Colon (tissue), 2 donors: ENCODE measurements around the gene WDR70.
"Not testable (repeated sequence)": the region's sequence is repeated elsewhere in the genome, so short reads cannot be mapped to it uniquely, and the experiment has no call there.

Source experiments
- FAIRE-seq: peaks from 2 replicates; lab custom pipeline; 2012; peaks lifted over from hg19 to GRCh38; lab: Jason Lieb, UNC
- donor health status: control.
- donor health status: control.

WDR70 gene

DNA sequence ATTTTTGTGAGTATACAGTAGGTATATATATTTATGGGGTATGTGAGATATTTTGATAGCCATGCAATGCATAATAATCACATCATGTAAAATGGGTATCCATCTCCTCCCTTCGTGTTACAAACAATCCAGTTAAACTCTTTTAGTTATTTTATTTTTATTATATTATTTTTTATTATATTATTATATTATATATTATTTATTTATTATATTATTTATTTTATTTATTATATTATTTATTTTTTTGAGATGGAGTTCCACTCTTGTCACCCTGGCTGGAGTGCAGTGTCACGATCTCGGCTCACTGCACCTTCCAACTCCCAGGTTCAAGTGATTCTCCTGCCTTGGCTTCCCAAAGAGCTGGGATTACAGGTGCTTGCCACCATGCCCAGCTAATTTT lies 138.6 kb downstream of the WDR70 start:
- FAIRE-seq = no peak

GRCh38 chr5:37518356-37518755 lies 139.2 kb downstream of the WDR70 start:
- not testable (repeated sequence) for FAIRE-seq

- FAIRE-seq = no peak
Measured at GRCh38 chr5:37519304-37519703, 140.2 kb downstream of the WDR70 start.

- no peak for FAIRE-seq
Measured at GRCh38 chr5:37519807-37520206, 140.7 kb downstream of the WDR70 start.

GRCh38 chr5:37520811-37521210 lies 141.7 kb downstream of the WDR70 start:
- FAIRE-seq = peak; percentile 21

GRCh38 chr5:37532976-37533740 lies 154.0 kb downstream of the WDR70 start:
- no peak for FAIRE-seq

- FAIRE-seq = no peak
Measured at GRCh38 chr5:37533851-37534250, 154.7 kb downstream of the WDR70 start.

DNA sequence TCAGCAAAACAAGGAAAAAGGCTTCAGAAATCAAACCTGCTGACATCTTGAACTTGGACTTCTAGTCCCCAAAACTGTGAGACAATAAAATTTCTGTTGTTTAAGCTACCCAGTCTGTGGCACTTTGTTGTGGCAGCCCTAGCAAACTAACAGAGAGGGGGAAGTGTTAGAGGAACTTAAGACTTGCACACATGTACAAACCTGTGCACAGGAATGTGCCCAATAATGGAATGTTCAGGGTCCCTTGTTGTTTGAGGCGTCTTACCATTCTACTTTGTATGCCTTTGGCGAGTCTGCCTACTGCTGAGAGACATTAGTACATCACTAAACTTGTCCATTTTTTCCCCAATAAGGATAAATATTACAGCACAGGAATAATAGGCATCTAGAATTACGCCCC lies 160.3 kb downstream of the WDR70 start:
- FAIRE-seq = no peak

GRCh38 chr5:37543216-37543615 lies 164.1 kb downstream of the WDR70 start:
- FAIRE-seq = no peak

DNA sequence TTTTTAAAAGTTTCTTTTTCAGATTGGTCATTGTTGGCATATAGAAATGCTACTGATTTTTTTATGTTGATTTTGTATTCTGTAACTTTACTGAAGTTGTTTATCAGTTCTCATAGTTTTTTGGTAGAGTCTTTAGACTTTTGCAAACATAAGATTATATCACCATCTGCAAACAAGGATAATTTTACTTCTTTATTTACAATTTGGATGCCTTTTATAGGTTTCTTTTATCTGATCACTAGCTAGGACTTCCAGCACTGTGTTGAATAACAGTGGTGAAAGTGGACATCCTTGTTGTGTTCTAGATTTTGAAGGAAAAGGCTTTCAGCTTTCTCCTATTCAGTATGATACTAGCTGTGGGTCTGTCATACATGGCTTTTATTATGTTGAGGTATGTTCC lies 170.3 kb downstream of the WDR70 start:
- no peak for FAIRE-seq

DNA sequence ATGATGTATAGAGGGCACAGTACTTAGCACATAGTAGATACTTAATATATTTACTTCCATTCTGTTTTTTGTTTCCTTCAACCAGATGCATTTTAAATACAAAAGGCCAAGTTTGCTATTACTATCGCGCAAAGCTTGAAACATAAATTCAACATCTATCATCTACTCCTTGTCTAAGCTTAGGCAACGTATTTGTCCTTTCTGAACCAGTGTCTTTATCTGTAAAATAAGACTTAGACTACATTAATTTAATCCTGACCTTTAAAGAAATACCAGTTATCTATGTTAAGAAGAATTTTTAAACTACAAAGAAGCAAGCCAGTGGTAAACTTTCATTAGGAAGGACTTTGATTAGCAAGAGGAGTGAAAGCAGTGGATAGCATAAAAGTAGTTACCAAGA lies 173.0 kb downstream of the WDR70 start:
- FAIRE-seq = no peak

GRCh38 chr5:37552770-37553719 lies 173.9 kb downstream of the WDR70 start:
- FAIRE-seq = no peak

DNA sequence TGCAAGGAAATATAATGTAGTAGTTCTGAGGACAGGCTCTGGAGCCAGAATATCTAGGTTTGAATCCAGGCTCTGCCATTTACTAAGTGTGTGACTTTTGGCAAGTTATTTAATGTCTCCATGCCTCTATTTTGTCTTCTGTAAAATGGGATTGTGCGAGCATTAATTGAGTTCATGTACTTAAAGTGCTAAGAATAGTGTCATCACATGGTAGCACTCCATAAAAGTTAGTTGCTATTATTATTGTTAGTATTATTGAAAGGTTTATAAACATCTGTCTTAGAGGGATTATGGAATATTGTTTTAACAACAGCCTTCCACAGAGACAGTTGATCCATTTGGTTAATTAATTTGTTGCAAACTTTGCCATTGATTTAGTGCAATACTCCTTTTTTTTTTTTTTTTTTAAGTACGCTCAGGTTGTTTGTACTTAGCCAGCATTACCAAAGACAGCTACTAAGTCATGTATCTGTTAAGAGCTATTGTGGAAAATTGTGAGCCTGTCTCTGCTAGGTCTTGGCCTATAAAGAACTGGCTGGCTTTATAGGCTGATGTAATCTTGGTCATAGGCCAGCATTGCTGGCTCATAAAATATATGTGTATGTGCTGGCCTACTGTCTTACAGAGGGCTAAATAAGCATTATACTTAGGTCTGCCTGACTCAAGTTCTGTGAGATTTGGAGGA lies 174.7 kb downstream of the WDR70 start:
- no peak for FAIRE-seq

DNA sequence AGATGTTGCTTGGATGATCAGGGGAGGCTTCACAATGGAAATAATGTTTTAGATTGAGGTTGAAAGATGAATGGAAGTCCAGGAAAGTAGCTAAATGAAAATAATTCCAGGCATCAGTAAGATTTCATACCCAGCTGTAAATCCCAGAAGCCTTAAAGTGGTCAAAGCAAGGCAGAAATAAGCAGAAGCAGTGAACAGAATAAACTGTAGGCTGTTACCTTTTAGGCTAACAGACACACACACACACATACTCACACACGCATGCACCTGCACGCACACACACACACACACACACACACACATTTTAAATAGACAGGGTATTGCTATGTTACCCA lies 175.3 kb downstream of the WDR70 start:
- FAIRE-seq = no peak

DNA sequence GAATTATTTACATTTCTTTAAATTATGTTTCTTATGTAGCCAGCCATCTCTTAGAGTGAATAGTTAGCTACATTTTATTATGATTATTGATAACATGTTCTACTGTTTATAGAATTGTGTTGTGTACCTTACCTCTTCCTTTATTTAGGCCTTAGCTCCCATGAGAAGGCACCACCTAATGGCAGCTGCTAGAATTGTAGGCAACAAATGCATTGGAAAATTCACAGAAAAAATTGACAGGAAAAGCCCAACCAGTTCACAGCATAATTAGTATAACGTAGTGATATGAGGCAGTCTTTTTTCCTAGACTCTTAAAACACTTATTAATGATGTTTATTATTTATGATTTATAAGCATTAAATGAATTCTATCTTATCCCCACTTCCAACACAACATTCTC lies 175.8 kb downstream of the WDR70 start:
- FAIRE-seq = no peak

DNA sequence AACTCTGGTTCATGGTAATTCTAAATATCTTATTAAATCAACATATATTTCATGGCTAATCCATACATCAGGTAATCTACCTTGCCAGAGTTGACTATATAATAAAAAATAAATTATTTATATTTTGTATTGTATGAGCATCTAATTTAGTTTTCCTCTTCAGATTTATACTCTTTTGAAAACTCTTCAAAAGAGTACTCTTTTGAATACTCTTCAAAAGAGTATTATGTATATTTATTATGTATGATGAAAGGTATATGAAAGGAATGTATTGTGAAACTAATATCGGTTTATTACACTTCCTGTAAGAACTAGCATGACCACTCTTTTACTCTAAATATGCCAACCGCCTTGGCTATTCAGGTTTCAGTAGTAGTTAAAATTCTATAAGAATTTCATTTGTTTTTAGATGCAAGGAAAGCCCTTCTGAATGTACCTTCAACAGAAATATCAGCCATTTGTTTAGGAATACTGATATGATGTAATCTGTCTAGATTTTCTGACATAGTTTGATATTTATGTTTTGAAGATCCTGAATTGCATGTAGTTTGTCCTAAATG lies 178.7 kb downstream of the WDR70 start:
- FAIRE-seq = no peak

DNA sequence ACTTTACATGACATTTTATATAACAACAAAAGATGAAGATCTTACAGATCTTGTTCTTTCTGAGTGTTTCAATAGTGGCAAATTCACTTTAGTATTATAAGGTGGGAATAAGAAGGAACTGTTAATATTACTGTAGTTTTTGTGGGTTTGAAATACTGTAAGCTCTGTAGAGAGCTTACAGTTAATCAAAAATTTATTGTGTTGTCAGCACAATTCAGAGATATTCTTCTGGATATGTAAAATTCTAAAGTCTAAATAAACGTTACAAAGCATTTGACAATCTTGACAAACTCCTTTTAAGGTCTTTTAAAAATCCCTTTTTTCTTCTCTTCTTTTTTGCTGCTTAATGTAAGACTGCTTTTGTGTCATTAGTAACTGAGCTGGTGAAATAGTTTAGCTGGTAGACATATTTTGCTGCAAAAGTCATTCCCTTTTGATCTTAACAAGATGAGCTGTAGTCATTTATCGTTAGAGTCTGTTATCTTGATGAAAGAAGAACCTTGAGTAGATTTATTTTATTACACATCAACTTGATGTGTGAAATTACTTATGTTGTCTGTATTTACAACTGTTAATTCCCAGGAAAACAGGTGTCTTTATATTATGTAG lies 186.0 kb downstream of the WDR70 start:
- FAIRE-seq = no peak

DNA sequence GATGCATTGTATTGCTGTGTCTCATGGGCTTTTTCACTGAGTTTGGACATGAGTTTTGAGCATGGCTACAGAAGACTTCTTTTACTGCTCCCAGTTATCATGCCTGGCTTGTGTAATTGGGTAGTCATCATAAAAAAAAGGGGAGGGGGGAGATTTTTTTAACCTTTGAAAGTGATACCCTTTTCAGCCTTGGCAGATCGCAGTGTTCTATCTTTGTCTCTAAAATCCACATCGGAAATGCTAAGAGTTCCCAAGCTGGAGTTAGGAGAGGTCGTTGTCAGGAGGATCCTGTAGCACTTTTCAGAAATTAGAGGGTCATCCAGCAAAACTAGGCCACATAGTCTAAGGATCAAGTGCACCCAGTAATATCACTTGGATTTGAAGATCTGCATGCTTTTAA lies 188.4 kb downstream of the WDR70 start:
- no peak for FAIRE-seq

DNA sequence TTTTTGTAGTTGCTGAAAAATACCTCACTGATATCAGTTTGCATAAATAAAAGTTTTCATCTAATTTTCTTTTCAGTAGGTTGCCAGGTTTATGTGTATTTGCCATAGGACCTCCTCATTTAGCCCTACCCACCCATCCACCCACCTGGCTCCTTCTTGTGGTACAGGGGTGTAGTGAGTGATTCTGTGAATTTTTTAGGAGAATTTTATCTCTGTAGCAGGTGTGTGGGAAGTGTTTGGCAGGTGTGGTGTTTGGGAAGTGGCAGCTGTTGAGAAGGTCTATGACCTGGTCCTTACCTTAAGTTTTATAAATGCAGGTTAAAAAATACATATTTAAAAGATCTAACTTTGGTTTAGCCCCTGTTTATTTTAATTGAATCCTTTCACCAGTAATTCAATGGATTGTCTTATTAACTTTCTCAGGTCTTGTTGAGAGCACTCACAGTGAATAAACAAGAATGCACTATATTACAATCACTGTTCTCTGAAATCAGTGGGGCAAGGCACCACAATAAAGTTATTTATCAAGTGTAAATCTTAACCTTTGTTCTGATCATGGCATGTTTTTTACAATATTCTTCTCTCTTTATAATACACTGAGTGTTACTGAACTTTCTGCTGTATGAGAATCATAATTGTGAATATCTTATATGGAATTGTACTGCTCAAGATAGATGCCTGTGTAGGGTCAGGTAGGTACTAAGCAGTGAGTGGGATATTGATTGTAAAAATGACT lies 189.1 kb downstream of the WDR70 start:
- FAIRE-seq = peak; percentile 10

GRCh38 chr5:37568893-37569292 lies 189.8 kb downstream of the WDR70 start:
- FAIRE-seq = no peak

GRCh38 chr5:37569466-37569865 lies 190.3 kb downstream of the WDR70 start:
- FAIRE-seq = no peak
